Measurements from ENCODE around the gene CTXND2. TPM values are rescaled to one million over a fixed set of nuclear protein-coding genes. Genes with fewer than 3 reads are reported as not detected.

CTXND2 gene
- total and polyA plus RNA-seq, 2 experiments from 2014 or later = 0.16 TPM; not detected in 1

GRCh38 chr1:150873521-150873920 is 13.4 kb upstream of the CTXND2 start:
- Histone ChIP-seq H3K27me3 (no peaks in the 10 kb centered on the region), H3K36me3 (replicated peaks; ENCODE audit: insufficient read depth, low read depth) (no peaks in the 10 kb centered on the region), H3K4me2 (peak overlapping the region; percentile 85), H2AFZ (no peak overlapping the region), H3K79me2 (peaks cover 71% of the 10 kb centered on the region), H3K9me3 (ENCODE audit: low read depth) (no peaks in the 10 kb centered on the region), H3K4me1 (ENCODE audit: insufficient read depth) (peaks cover 11% of the 10 kb centered on the region), H3K4me3 (no peak overlapping the region), H3K9me2 (replicated peaks; ENCODE audit: insufficient read depth) (no peaks in the 10 kb centered on the region), H4K20me1 (ENCODE audit: insufficient read depth, poor library complexity, severe bottlenecking) (peaks cover 14% of the 10 kb centered on the region), H3K27ac (no peak overlapping the region)
- 88% methylated on average over 2 of the region's 2 CpGs for WGBS (ENCODE audit: low lambda C conversion rate, missing lambda C conversion rate)
- no peak for DNase-seq (ENCODE audit: low spot score)
- TF ChIP-seq EZH2 (IDR thresholded peaks at IDR 0.05; ENCODE audit: borderline replicate concordance) (no peak), EZH2phosphoT487 (IDR thresholded peaks at IDR 0.05; ENCODE audit: low read depth, severe bottlenecking, unreplicated experiment) (no peak)
- TF ChIP-seq, protein P1, sequence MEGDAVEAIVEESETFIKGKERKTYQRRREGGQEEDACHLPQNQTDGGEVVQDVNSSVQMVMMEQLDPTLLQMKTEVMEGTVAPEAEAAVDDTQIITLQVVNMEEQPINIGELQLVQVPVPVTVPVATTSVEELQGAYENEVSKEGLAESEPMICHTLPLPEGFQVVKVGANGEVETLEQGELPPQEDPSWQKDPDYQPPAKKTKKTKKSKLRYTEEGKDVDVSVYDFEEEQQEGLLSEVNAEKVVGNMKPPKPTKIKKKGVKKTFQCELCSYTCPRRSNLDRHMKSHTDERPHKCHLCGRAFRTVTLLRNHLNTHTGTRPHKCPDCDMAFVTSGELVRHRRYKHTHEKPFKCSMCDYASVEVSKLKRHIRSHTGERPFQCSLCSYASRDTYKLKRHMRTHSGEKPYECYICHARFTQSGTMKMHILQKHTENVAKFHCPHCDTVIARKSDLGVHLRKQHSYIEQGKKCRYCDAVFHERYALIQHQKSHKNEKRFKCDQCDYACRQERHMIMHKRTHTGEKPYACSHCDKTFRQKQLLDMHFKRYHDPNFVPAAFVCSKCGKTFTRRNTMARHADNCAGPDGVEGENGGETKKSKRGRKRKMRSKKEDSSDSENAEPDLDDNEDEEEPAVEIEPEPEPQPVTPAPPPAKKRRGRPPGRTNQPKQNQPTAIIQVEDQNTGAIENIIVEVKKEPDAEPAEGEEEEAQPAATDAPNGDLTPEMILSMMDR (IDR thresholded peaks at IDR 0.05; ENCODE audit: poor library complexity) = no peak

GRCh38 chr1:150874455-150875196 is 12.3 kb upstream of the CTXND2 start:
- 55% methylated on average over 7 of the region's 7 CpGs for WGBS (ENCODE audit: low lambda C conversion rate, missing lambda C conversion rate)
- Histone ChIP-seq H3K79me2 (peaks cover 60% of the 10 kb centered on the region), H3K4me2 (peak overlapping the region; percentile 85), H3K27me3 (no peaks in the 10 kb centered on the region), H3K9me2 (replicated peaks; ENCODE audit: insufficient read depth) (no peaks in the 10 kb centered on the region), H2AFZ (no peak overlapping the region), H3K4me1 (ENCODE audit: insufficient read depth) (peaks cover 11% of the 10 kb centered on the region), H3K36me3 (replicated peaks; ENCODE audit: insufficient read depth, low read depth) (no peaks in the 10 kb centered on the region), H3K27ac (peak overlapping the region; percentile 91), H3K4me3 (peak overlapping the region; percentile 66), H3K9me3 (ENCODE audit: low read depth) (no peaks in the 10 kb centered on the region), H4K20me1 (ENCODE audit: insufficient read depth, poor library complexity, severe bottlenecking) (peaks cover 11% of the 10 kb centered on the region)
- TF ChIP-seq, protein P1 (IDR thresholded peaks at IDR 0.05; ENCODE audit: poor library complexity) = no peak
- no peak for TF ChIP-seq EZH2 (IDR thresholded peaks at IDR 0.05; ENCODE audit: borderline replicate concordance)
- no peak for TF ChIP-seq EZH2phosphoT487 (IDR thresholded peaks at IDR 0.05; ENCODE audit: low read depth, severe bottlenecking, unreplicated experiment)
- no peak for DNase-seq (ENCODE audit: low spot score)

GRCh38 chr1:150875197-150876118 is 11.5 kb upstream of the CTXND2 start:
- Histone ChIP-seq H3K4me3 (peak overlapping the region; percentile 66), H3K9me3 (ENCODE audit: low read depth) (no peaks in the 10 kb centered on the region), H3K4me2 (peak overlapping the region; percentile 85), H3K36me3 (replicated peaks; ENCODE audit: insufficient read depth, low read depth) (no peaks in the 10 kb centered on the region), H3K27ac (peak overlapping the region; percentile 91), H4K20me1 (ENCODE audit: insufficient read depth, poor library complexity, severe bottlenecking) (peaks cover 11% of the 10 kb centered on the region), H3K27me3 (no peaks in the 10 kb centered on the region), H2AFZ (peak overlapping the region; percentile 70), H3K9me2 (replicated peaks; ENCODE audit: insufficient read depth) (no peaks in the 10 kb centered on the region), H3K4me1 (ENCODE audit: insufficient read depth) (peaks cover 11% of the 10 kb centered on the region), H3K79me2 (peaks cover 52% of the 10 kb centered on the region)
- TF ChIP-seq EZH2phosphoT487 (IDR thresholded peaks at IDR 0.05; ENCODE audit: low read depth, severe bottlenecking, unreplicated experiment) (no peak), EZH2 (IDR thresholded peaks at IDR 0.05; ENCODE audit: borderline replicate concordance) (no peak)
- TF ChIP-seq, protein P1 (IDR thresholded peaks at IDR 0.05; ENCODE audit: poor library complexity) = no peak
- 18% methylated on average over 17 of the region's 17 CpGs for WGBS (ENCODE audit: low lambda C conversion rate, missing lambda C conversion rate)
- DNase-seq (ENCODE audit: low spot score) = peak; percentile 20

Data from hepatocyte (in vitro differentiated cells).